Fibroblast of villous mesenchyme (primary cell): ENCODE data around the gene MGAT5. TPM values are rescaled to one million over a fixed set of nuclear protein-coding genes. Genes with fewer than 3 reads are reported as not detected.

Experiments used
- DNase-seq: peaks from one replicate; pipeline ENCODE4 v3.0.0-alpha.2; 2010; ENCODE audit warnings: low read depth
- H3K4me3 ChIP-seq: 2 replicates; pipeline ENCODE4 v1.5.1; 2011; ENCODE audit warnings: low read depth, mild to moderate bottlenecking, low read length
- total RNA-seq: library from RNA; depleted of rRNA; stranded (reverse); fragments of >200 nt; gene quantifications from 2 replicates; pipeline ENCODE4 v1.2.3, GENCODE V29; 2012
- TF ChIP-seq, protein P1 (sequence below): IDR thresholded peaks from 2 replicates; pipeline ENCODE4 v1.5.1; 2012; ENCODE audit warnings: low read depth, mild to moderate bottlenecking, low read length; ENCODE audit not compliant: insufficient read depth

The MGAT5 gene
- total RNA-seq, 1 donor: 109 TPM

DNA sequence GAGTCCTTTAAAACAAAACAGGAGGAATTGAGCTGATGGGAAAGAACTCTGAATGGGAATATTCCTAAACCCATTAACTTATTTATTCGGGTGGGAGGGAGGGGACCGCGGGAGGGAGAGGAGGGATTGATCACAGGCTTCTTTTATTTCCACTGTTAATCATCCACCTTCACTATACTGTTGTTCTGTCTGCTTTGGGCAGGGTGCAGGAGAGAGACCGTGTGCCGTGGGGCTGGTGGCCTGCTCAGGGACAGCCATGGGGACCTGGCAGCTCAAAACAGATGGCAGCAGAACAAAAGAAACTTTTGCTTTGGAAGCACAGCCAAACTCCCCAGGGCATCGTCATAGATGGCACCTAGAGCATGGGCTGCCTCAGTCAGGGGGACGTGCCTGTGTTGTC, 195.3 kb downstream of the MGAT5 start:
- H3K4me3 ChIP-seq: no peak overlapping the region
- TF ChIP-seq, protein P1, sequence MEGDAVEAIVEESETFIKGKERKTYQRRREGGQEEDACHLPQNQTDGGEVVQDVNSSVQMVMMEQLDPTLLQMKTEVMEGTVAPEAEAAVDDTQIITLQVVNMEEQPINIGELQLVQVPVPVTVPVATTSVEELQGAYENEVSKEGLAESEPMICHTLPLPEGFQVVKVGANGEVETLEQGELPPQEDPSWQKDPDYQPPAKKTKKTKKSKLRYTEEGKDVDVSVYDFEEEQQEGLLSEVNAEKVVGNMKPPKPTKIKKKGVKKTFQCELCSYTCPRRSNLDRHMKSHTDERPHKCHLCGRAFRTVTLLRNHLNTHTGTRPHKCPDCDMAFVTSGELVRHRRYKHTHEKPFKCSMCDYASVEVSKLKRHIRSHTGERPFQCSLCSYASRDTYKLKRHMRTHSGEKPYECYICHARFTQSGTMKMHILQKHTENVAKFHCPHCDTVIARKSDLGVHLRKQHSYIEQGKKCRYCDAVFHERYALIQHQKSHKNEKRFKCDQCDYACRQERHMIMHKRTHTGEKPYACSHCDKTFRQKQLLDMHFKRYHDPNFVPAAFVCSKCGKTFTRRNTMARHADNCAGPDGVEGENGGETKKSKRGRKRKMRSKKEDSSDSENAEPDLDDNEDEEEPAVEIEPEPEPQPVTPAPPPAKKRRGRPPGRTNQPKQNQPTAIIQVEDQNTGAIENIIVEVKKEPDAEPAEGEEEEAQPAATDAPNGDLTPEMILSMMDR: no peak

DNA sequence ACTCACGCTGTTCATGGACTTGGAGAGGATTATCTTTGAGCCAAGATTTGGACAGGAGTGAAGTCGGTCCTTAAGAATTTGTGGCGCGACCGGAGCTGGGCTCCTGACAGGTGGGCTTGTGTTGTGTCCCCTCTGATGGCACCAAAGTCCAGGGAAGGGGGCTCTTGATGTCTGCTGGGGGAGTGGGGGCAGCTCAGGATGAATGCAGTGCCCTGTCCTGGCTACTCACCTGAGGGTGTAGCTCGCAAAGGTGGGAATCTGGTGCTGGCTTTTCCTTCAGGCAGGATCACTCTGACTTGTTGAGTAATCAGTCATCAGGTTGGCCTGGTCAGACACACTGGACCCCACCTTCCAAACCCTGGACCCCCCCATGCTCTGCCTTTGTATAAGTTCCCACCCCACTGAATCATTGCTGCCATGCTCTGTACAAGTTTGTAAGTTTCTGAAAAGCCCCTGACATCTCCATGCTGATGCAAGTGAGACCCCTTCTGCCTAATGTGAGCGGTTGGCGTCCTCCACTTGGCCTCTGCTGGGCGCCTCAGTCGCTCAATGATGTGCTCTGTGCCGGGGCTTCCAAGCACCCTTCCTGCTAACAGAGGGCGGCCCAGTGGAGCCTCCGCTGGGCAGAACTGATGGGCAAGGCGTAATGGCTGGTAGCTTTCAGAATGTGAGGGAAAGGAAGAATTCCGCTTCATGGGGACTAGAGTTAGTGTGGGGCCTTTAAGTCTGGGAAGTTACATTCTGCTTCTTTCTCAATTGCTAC, 196.1 kb downstream of the MGAT5 start:
- DNase-seq: no peak
- TF ChIP-seq, protein P1: no peak
- H3K4me3 ChIP-seq: no peak overlapping the region

More for the DNA sequence above, 195.3 kb downstream of the MGAT5 start:
- DNase-seq: no peak

DNA sequence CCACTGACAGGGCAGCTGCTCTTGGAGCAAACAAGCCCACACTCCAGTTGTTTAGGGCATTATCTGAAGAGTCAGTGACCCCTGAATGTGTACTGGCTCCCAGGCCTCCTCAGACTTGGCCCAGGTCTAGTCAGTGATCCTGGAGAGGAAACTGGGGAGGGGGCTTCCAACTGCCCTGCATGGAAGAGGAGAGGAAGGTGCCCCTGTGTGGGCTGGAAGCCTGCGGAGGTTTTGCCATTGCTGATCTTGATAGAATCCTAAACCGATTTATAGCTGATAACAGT, 197.4 kb downstream of the MGAT5 start:
- no peak for DNase-seq
- H3K4me3 ChIP-seq: no peak overlapping the region
- TF ChIP-seq, protein P1: no peak

DNA sequence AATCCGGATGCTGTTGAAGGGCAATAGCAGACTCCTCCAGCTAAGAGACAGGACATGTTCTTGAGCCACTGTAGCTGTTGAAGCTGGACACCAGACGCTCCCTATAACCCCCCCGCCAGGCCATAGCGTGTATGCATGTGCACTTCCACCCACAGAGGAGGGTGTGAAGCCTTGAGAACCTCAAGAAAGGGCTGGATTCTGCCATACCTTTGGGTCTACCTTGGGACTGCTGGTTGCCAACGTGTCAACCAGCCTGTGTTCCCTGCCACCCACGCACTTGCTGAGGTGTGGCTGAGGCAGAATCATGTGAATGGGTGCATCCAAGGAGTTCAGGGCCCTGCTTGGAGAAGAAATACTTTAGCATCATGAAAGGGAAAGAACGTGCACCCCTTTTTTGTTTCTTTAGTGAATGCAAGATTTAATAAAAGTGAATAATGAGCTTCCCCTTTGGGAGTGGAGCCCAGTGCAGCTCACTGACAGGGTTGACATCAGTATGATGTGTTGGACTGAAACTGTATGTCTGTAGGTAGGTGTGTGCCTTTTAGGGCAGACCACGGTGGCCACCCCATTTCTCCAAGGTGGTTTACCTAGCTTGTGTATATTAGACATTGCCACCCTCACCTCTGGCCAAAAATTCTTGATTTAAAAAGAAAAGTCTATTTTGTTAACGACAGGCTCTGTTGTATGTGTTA, 198.3 kb downstream of the MGAT5 start:
- DNase-seq: no peak
- no peak overlapping the region for H3K4me3 ChIP-seq
- TF ChIP-seq, protein P1: no peak

DNA sequence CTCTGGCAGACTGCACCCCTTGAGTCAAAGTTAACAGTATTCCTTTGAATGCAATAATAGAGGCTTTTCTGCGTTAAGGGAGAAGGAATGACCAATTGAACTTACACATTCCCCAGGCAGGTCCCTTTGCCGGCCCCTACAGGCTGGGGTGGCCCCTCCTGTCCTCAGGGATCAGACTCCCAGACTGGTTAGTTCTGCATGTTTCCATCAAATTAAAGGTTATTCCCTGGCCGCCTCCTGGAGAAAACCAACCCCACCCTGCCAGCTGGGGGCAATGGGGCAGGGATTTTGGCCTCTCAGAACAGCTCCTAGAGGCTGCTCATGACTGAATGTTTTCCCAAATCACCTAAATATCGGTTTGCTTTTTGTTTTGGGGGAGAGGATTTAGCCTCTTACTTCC, 199.6 kb downstream of the MGAT5 start:
- no peak for DNase-seq
- TF ChIP-seq, protein P1: no peak
- H3K4me3 ChIP-seq: no peak overlapping the region

DNA sequence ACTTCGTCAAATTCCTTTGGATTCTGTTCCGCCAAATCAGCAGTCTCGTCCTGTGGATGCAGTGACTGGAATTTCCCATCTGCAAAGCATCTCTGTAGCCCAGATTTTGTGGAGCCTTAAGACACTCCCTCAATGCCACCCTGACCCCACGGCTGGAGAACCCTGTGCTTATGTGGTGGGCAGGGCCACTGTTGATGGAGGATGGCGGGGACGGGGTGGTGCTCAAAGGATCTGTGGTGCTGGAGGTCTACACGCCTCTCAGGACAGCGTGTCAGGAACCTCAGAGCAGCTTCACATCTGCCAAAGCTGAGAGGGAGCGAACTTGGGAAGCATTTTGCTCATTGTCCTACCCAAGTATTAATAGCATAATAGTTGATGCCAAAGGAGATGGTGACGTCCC, 200.1 kb downstream of the MGAT5 start:
- H3K4me3 ChIP-seq: no peak overlapping the region
- no peak for DNase-seq
- TF ChIP-seq, protein P1: no peak
